Skeletal muscle satellite cell (primary cell): ENCODE measurements around the gene PRKN.

Experiments used
- H3K27me3 ChIP-seq: 2 replicates; pipeline ENCODE4 v1.7.0; 2013; ENCODE audit warnings: low read length; ENCODE audit not compliant: control insufficient read depth, insufficient read depth
- H3K36me3 ChIP-seq: 2 replicates; pipeline ENCODE4 v1.7.0; 2013; ENCODE audit warnings: mild to moderate bottlenecking, control low read depth, low read length; ENCODE audit not compliant: insufficient read depth
- H3K4me1 ChIP-seq: 2 replicates; pipeline ENCODE4 v1.7.0; 2013; ENCODE audit warnings: low read length; ENCODE audit not compliant: control insufficient read depth, insufficient read depth
- H3K4me2 ChIP-seq: 2 replicates; pipeline ENCODE4 v1.7.0; 2013; ENCODE audit warnings: mild to moderate bottlenecking, low read length
- H3K4me3 ChIP-seq: 2 replicates; pipeline ENCODE4 v1.7.0; 2013; ENCODE audit warnings: low read length
- H3K9ac ChIP-seq: 2 replicates; pipeline ENCODE4 v1.7.0; 2013; ENCODE audit warnings: mild to moderate bottlenecking, low read depth, low read length, moderate library complexity
- H3K9me3 ChIP-seq: replicated peaks from 2 replicates; pipeline ENCODE4 v1.7.0; 2013; ENCODE audit warnings: mild to moderate bottlenecking, control low read depth, low read length

The PRKN gene

GRCh38 chr6:161711938-161712337, 1015.6 kb downstream of the PRKN start:
- Histone ChIP-seq H3K9ac (no peak overlapping the region), H3K4me1 (no peaks in the 10 kb centered on the region), H3K4me3 (no peak overlapping the region), H3K27me3 (no peaks in the 10 kb centered on the region), H3K9me3 (no peaks in the 10 kb centered on the region), H3K4me2 (no peak overlapping the region), H3K36me3 (no peaks in the 10 kb centered on the region)

GRCh38 chr6:161711515-161711914, 1016.1 kb downstream of the PRKN start:
- no peaks in the 10 kb centered on the region for H3K9me3 ChIP-seq
- H3K4me2 ChIP-seq = no peak overlapping the region
- no peak overlapping the region for H3K9ac ChIP-seq
- no peaks in the 10 kb centered on the region for H3K27me3 ChIP-seq
- no peaks in the 10 kb centered on the region for H3K4me1 ChIP-seq
- H3K36me3 ChIP-seq = no peaks in the 10 kb centered on the region
- no peak overlapping the region for H3K4me3 ChIP-seq

GRCh38 chr6:161710698-161711097, 1016.9 kb downstream of the PRKN start:
- no peak overlapping the region for H3K4me3 ChIP-seq
- H3K9ac ChIP-seq = no peak overlapping the region
- H3K4me1 ChIP-seq = no peaks in the 10 kb centered on the region
- no peak overlapping the region for H3K4me2 ChIP-seq
- no peaks in the 10 kb centered on the region for H3K36me3 ChIP-seq
- no peaks in the 10 kb centered on the region for H3K27me3 ChIP-seq
- no peaks in the 10 kb centered on the region for H3K9me3 ChIP-seq

GRCh38 chr6:161701056-161701455, 1026.5 kb downstream of the PRKN start:
- no peaks in the 10 kb centered on the region for H3K27me3 ChIP-seq
- no peak overlapping the region for H3K4me2 ChIP-seq

GRCh38 chr6:161696801-161697200, 1030.8 kb downstream of the PRKN start:
- Histone ChIP-seq H3K27me3 (no peaks in the 10 kb centered on the region), H3K9me3 (no peaks in the 10 kb centered on the region), H3K9ac (no peak overlapping the region), H3K4me3 (no peak overlapping the region), H3K4me2 (no peak overlapping the region), H3K36me3 (no peaks in the 10 kb centered on the region), H3K4me1 (no peaks in the 10 kb centered on the region)

More at GRCh38 chr6:161701056-161701455, 1026.5 kb downstream of the PRKN start:
- H3K9ac ChIP-seq = no peak overlapping the region
- H3K9me3 ChIP-seq = no peaks in the 10 kb centered on the region
- no peaks in the 10 kb centered on the region for H3K36me3 ChIP-seq
- no peaks in the 10 kb centered on the region for H3K4me1 ChIP-seq
- H3K4me3 ChIP-seq = no peak overlapping the region

GRCh38 chr6:161694995-161695394, 1032.6 kb downstream of the PRKN start:
- Histone ChIP-seq H3K36me3 (no peaks in the 10 kb centered on the region), H3K4me2 (no peak overlapping the region), H3K9ac (no peak overlapping the region), H3K4me3 (no peak overlapping the region), H3K9me3 (no peaks in the 10 kb centered on the region), H3K4me1 (no peaks in the 10 kb centered on the region), H3K27me3 (no peaks in the 10 kb centered on the region)

- no peak overlapping the region for H3K4me2 ChIP-seq
- no peaks in the 10 kb centered on the region for H3K36me3 ChIP-seq
- H3K4me1 ChIP-seq = no peaks in the 10 kb centered on the region
Observed at GRCh38 chr6:161686655-161687054, 1040.9 kb downstream of the PRKN start.

GRCh38 chr6:161684731-161685475, 1042.7 kb downstream of the PRKN start:
- no peaks in the 10 kb centered on the region for H3K27me3 ChIP-seq
- H3K9me3 ChIP-seq = no peaks in the 10 kb centered on the region
- H3K4me2 ChIP-seq = no peak overlapping the region
- H3K9ac ChIP-seq = no peak overlapping the region
- H3K4me1 ChIP-seq = no peaks in the 10 kb centered on the region
- no peaks in the 10 kb centered on the region for H3K36me3 ChIP-seq
- H3K4me3 ChIP-seq = no peak overlapping the region

More at GRCh38 chr6:161686655-161687054, 1040.9 kb downstream of the PRKN start:
- no peak overlapping the region for H3K4me3 ChIP-seq
- no peaks in the 10 kb centered on the region for H3K9me3 ChIP-seq
- no peak overlapping the region for H3K9ac ChIP-seq
- H3K27me3 ChIP-seq = no peaks in the 10 kb centered on the region

GRCh38 chr6:161683400-161683799, 1044.2 kb downstream of the PRKN start:
- H3K4me2 ChIP-seq = no peak overlapping the region
- no peaks in the 10 kb centered on the region for H3K36me3 ChIP-seq
- H3K9ac ChIP-seq = no peak overlapping the region
- H3K9me3 ChIP-seq = no peaks in the 10 kb centered on the region
- H3K27me3 ChIP-seq = no peaks in the 10 kb centered on the region
- H3K4me1 ChIP-seq = no peaks in the 10 kb centered on the region
- no peak overlapping the region for H3K4me3 ChIP-seq

GRCh38 chr6:161682982-161683381, 1044.6 kb downstream of the PRKN start:
- Histone ChIP-seq H3K27me3 (no peaks in the 10 kb centered on the region), H3K9ac (no peak overlapping the region), H3K4me3 (no peak overlapping the region), H3K4me2 (no peak overlapping the region), H3K9me3 (no peaks in the 10 kb centered on the region), H3K4me1 (no peaks in the 10 kb centered on the region), H3K36me3 (no peaks in the 10 kb centered on the region)

GRCh38 chr6:161679980-161680538, 1047.5 kb downstream of the PRKN start:
- no peaks in the 10 kb centered on the region for H3K27me3 ChIP-seq
- no peaks in the 10 kb centered on the region for H3K9me3 ChIP-seq
- H3K9ac ChIP-seq = no peak overlapping the region
- no peaks in the 10 kb centered on the region for H3K4me1 ChIP-seq
- H3K4me2 ChIP-seq = no peak overlapping the region
- H3K36me3 ChIP-seq = no peaks in the 10 kb centered on the region
- no peak overlapping the region for H3K4me3 ChIP-seq

- H3K4me1 ChIP-seq = no peaks in the 10 kb centered on the region
- H3K4me2 ChIP-seq = no peak overlapping the region
- H3K36me3 ChIP-seq = no peaks in the 10 kb centered on the region
- H3K9me3 ChIP-seq = no peaks in the 10 kb centered on the region
- no peaks in the 10 kb centered on the region for H3K27me3 ChIP-seq
- H3K4me3 ChIP-seq = no peak overlapping the region
- no peak overlapping the region for H3K9ac ChIP-seq
Observed at GRCh38 chr6:161677188-161677587, 1050.4 kb downstream of the PRKN start.
